GM12875 (cell line): ENCODE data around the gene CAMKK2.

Source experiments
- H3K4me3 ChIP-seq: one replicate; pipeline ENCODE4 v1.5.1; 2011; ENCODE audit warnings: low read depth, low read length, control low read depth
- CTCF ChIP-seq: IDR thresholded peaks from 2 replicates; pipeline ENCODE4 v1.5.1; 2011; ENCODE audit warnings: low read depth, mild to moderate bottlenecking, control low read depth, inconsistent platforms, low read length, moderate library complexity, borderline replicate concordance; ENCODE audit not compliant: insufficient read depth

CAMKK2 gene

GRCh38 chr12:121241156-121241970, 55.1 kb downstream of the CAMKK2 start:
- TF ChIP-seq CTCF: no peak
- no peak overlapping the region for H3K4me3 ChIP-seq

- no peak for TF ChIP-seq CTCF
- no peak overlapping the region for H3K4me3 ChIP-seq
These were observed 55.9 kb downstream of the CAMKK2 start for GRCh38 chr12:121240484-121241101.

- H3K4me3 ChIP-seq: no peak overlapping the region
- no peak for TF ChIP-seq CTCF
These were observed 56.5 kb downstream of the CAMKK2 start for GRCh38 chr12:121240062-121240420.

GRCh38 chr12:121239351-121240061, 57.0 kb downstream of the CAMKK2 start:
- TF ChIP-seq CTCF: no peak

GRCh38 chr12:121238604-121239350, 57.7 kb downstream of the CAMKK2 start:
- H3K4me3 ChIP-seq: no peak overlapping the region
- TF ChIP-seq CTCF: no peak

More at GRCh38 chr12:121239351-121240061, 57.0 kb downstream of the CAMKK2 start:
- no peak overlapping the region for H3K4me3 ChIP-seq

- TF ChIP-seq CTCF: no peak
- H3K4me3 ChIP-seq: no peak overlapping the region
These were observed 58.4 kb downstream of the CAMKK2 start for GRCh38 chr12:121238086-121238485.
